ENCODE measurements around the gene FPR3.

The FPR3 gene

DNA sequence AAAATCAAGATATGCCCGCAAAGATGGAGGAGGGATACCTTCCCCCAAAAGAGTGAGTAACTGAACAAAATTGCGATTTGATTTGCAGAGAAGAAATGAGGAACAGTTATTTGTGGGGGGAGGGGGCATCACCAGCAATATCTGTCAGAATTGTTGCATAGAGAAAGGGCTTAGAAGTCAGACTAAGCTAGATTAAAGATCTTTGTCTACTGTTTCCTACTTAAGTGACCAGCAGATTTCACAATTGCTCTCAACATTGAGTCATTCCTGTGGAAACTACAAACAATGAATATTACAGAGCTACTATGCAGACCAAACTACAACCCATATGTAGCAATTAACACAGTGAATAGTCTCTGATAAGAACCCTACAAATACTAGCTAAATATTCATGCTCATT is 27.4 kb downstream of the FPR3 start:
- ChIA-PET POLR2A (no interaction called here), CTCF (interaction anchor here (0.5 to 1.1 kb wide), 4 partner anchors 13 to 1766 kb away, joined by 3 to 6 read pairs (median 3); no protein-coding TSS in a partner anchor)
- no peaks in the 10 kb centered on the region for H3K4me1 ChIP-seq (ENCODE audit: control insufficient read depth, insufficient read depth, low read length)
- no peak overlapping the region for H3K4me3 ChIP-seq (ENCODE audit: low read depth, low read length)
- no peaks in the 10 kb centered on the region; the same call in 1 of the 2 replicates for H3K9me3 ChIP-seq (ENCODE audit: control insufficient read depth, insufficient read depth, low read depth, low read length)
- TF ChIP-seq ZNF174 (tag by site-specific recombination; IDR thresholded peaks at IDR 0.05) (no peak), EGR2 (tag by site-specific recombination; IDR thresholded peaks at IDR 0.05; ENCODE audit: low read depth) (no peak), ZNF404 (tag by site-specific recombination; IDR thresholded peaks at IDR 0.05) (no peak), ZNF23 (tag by site-specific recombination; IDR thresholded peaks at IDR 0.05; ENCODE audit: borderline replicate concordance) (no peak), SETDB1 (IDR thresholded peaks at IDR 0.05; ENCODE audit: insufficient read length, low read length) (no peak)
- TF ChIP-seq, protein P1, sequence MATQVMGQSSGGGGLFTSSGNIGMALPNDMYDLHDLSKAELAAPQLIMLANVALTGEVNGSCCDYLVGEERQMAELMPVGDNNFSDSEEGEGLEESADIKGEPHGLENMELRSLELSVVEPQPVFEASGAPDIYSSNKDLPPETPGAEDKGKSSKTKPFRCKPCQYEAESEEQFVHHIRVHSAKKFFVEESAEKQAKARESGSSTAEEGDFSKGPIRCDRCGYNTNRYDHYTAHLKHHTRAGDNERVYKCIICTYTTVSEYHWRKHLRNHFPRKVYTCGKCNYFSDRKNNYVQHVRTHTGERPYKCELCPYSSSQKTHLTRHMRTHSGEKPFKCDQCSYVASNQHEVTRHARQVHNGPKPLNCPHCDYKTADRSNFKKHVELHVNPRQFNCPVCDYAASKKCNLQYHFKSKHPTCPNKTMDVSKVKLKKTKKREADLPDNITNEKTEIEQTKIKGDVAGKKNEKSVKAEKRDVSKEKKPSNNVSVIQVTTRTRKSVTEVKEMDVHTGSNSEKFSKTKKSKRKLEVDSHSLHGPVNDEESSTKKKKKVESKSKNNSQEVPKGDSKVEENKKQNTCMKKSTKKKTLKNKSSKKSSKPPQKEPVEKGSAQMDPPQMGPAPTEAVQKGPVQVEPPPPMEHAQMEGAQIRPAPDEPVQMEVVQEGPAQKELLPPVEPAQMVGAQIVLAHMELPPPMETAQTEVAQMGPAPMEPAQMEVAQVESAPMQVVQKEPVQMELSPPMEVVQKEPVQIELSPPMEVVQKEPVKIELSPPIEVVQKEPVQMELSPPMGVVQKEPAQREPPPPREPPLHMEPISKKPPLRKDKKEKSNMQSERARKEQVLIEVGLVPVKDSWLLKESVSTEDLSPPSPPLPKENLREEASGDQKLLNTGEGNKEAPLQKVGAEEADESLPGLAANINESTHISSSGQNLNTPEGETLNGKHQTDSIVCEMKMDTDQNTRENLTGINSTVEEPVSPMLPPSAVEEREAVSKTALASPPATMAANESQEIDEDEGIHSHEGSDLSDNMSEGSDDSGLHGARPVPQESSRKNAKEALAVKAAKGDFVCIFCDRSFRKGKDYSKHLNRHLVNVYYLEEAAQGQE (tag by site-specific recombination; IDR thresholded peaks at IDR 0.05) = no peak
- H3K36me3 ChIP-seq (ENCODE audit: control insufficient read depth in 2 of 2, insufficient read depth in 1 of 2, low read length in 2 of 2) = no peaks in the 10 kb centered on the region
- H3K27ac ChIP-seq (ENCODE audit: extremely low read depth, low read depth, low read length) = no peak overlapping the region

GRCh38 chr19:51822946-51823345 is 28.0 kb downstream of the FPR3 start:
- Histone ChIP-seq H3K9me3 (ENCODE audit: control insufficient read depth, insufficient read depth, low read depth, low read length) (no peaks in the 10 kb centered on the region; the same call in 1 of the 2 replicates), H3K4me1 (ENCODE audit: control insufficient read depth, insufficient read depth, low read length) (no peaks in the 10 kb centered on the region), H3K36me3 (ENCODE audit: control insufficient read depth in 2 of 2, insufficient read depth in 1 of 2, low read length in 2 of 2) (no peaks in the 10 kb centered on the region), H3K27ac (ENCODE audit: extremely low read depth, low read depth, low read length) (no peak overlapping the region), H3K4me3 (ENCODE audit: low read depth, low read length) (no peak overlapping the region)
- ChIA-PET CTCF (interaction anchor here (1.1 kb wide), 1 partner anchor 14 kb away, joined by 6 read pairs; no protein-coding TSS in a partner anchor), POLR2A (no interaction called here)
- TF ChIP-seq HOXA7 (CRISPR knock-in tag; IDR thresholded peaks at IDR 0.05; ENCODE audit: borderline replicate concordance) = no peak
- TF ChIP-seq ZNF10 (tag by site-specific recombination; IDR thresholded peaks at IDR 0.05) = no peak
- no peak for TF ChIP-seq GLIS2 (tag by site-specific recombination; IDR thresholded peaks at IDR 0.05)
- no peak for TF ChIP-seq KLF9 (tag by site-specific recombination; IDR thresholded peaks at IDR 0.05; ENCODE audit: low read depth)
- TF ChIP-seq ZNF621 (tag by site-specific recombination; IDR thresholded peaks at IDR 0.05) = no peak
- TF ChIP-seq ZNF2 (tag by site-specific recombination; IDR thresholded peaks at IDR 0.05) = no peak
- TF ChIP-seq ZNF280C (tag by site-specific recombination; IDR thresholded peaks at IDR 0.05) = no peak
- no peak for TF ChIP-seq OSR2 (tag by site-specific recombination; IDR thresholded peaks at IDR 0.05)
- TF ChIP-seq ZNF624 (tag by site-specific recombination; IDR thresholded peaks at IDR 0.05) = no peak
- no peak for TF ChIP-seq ZNF510 (tag by site-specific recombination; IDR thresholded peaks at IDR 0.05; ENCODE audit: insufficient replicate concordance)

GRCh38 chr19:51824281-51825005 is 29.5 kb downstream of the FPR3 start:
- TF ChIP-seq SALL2 (tag by site-specific recombination; IDR thresholded peaks at IDR 0.05; ENCODE audit: borderline replicate concordance) (no peak), ZNF394 (tag by site-specific recombination; IDR thresholded peaks at IDR 0.05; ENCODE audit: borderline replicate concordance) (no peak), PRDM6 (tag by site-specific recombination; IDR thresholded peaks at IDR 0.05) (no peak), ZNF214 (tag by site-specific recombination; IDR thresholded peaks at IDR 0.05; ENCODE audit: borderline replicate concordance) (no peak), ZNF707 (tag by site-specific recombination; IDR thresholded peaks at IDR 0.05) (no peak), BCL6B (tag by site-specific recombination; IDR thresholded peaks at IDR 0.05) (no peak), ZFHX2 (tag by site-specific recombination; conservative IDR thresholded peaks at IDR 0.05) (no peak)
- H3K4me3 ChIP-seq (ENCODE audit: low read depth, low read length) = no peak overlapping the region
- no peak overlapping the region for H3K27ac ChIP-seq (ENCODE audit: extremely low read depth, low read depth, low read length)
- no peaks in the 10 kb centered on the region; the same call in 1 of the 2 replicates for H3K9me3 ChIP-seq (ENCODE audit: control insufficient read depth, insufficient read depth, low read depth, low read length)
- CTCF ChIA-PET = interaction anchor here (0.6 to 0.7 kb wide), 3 partner anchors 12 to 666 kb away, joined by 3 to 5 read pairs (median 4); no protein-coding TSS in a partner anchor
- no peaks in the 10 kb centered on the region for H3K4me1 ChIP-seq (ENCODE audit: control insufficient read depth, insufficient read depth, low read length)
- H3K36me3 ChIP-seq (ENCODE audit: control insufficient read depth in 2 of 2, insufficient read depth in 1 of 2, low read length in 2 of 2) = no peaks in the 10 kb centered on the region
- POLR2A ChIA-PET = no interaction called here
